GM11168 (cell line): Measurements from ENCODE around the gene TST.

Source experiments
- in situ Hi-C: fragments of 300-500 bp; cut with MboI; formaldehyde crosslinking; loops from one replicate; pipeline ENCODE4 v1.12.0; 2022; ENCODE audit warnings: low sequenced_read_pairs; ENCODE audit not compliant: unreplicated experiment

TST gene

DNA sequence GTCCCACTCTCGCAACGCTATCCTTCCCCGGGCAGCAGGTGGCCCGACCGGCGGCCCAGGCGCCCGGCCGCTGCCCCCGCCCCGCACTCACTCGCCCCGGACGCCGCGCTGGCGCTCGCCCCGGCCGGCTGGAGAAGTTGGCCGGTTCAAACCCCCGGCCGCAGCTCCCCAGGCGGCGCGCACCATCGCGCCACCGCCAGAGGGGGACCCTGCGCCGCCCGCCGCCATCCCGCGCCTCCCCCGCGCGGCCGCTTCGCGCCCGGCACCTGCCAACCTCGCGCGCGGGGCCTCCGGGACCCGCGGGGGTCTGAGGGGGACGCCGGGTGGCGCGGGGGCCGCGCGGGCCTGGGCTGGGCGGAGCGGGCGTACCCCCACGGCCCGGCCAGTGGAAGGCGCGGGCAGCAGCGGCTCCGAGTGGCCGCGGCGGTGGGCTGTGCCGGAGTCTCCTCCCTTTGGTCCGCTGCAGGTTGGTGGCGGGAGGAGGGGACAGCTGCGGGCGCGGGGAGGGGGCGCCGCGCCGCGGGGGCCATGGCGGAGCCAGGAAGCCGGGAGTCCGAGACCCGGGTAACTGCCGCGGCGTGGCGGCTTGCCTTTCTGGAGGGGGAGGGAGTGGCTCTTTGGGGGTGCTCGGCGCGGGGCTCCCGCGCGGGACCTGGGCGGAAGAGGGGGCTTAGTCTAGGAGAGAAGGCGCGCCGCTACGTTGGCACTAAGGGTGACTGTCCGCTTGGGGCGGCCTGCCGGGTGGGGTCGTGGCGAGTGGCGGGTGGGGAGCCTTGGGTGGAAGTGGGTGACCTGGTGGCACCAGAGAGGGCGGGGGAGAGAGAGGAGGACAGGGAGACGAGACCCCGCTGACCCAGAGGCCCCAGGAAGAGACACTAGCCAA lies at the start of gene TST, which contains the start of gene MPST:
Gene TST, minus strand, starts transcription at position 139 of the 883 bp plus-strand sequence. CDS start 715 bp downstream, outside the sequence.
Gene MPST, plus strand, starts transcription at position 434 of the 883 bp plus-strand sequence. Its CDS starts 95 bp downstream, at position 529.
- in situ Hi-C loops = no loop called here

- in situ Hi-C loops = no loop called here
Observed at GRCh38 chr22:37068859-37069258, 49.6 kb upstream of the TST start.

DNA sequence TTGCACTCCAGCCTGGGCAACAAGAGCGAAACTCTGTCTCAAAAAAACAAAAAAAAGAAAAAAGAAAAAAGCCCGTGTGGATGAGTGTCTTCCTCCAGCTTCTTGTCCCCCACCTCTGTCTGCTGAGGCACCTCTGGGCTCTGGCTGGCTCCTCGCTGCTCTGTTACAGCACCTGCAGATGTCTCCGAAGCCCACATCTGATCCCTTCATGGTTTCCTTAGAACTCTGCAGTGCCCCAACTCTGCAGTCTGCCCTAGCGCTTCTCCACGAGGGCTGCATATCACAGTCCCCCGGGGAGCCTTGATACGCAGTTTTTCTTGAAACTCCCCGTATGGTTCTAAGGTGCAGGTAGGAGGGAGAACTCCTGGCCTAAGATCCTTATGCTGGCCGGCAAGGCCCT lies 48.2 kb upstream of the TST start:
- in situ Hi-C loops = no loop called here

GRCh38 chr22:37065961-37066360 lies 46.7 kb upstream of the TST start:
- in situ Hi-C loops = no loop called here

DNA sequence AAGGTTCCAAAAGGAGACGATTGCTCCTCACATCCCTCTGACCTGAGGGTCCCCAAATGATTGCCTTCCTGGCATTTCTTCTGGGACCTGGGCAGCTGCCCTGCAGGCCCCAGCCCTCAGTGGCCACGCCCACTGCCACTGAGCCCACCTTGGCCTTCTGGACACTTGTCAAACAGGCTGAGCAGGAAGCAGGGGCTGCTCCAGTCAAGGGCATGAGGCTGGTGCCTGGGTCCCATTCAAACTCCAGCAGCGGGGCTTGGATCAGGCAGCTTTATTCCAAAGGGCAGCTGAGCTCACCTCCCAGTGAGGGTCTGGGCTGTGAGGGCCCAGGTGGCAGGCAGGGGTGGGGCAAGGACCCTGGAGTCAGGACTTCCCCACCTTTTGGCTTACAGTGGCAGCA lies 45.9 kb upstream of the TST start:
- in situ Hi-C loops = no loop called here

- in situ Hi-C loops = no loop called here
Observed at GRCh38 chr22:37064553-37064952, 45.3 kb upstream of the TST start.

DNA sequence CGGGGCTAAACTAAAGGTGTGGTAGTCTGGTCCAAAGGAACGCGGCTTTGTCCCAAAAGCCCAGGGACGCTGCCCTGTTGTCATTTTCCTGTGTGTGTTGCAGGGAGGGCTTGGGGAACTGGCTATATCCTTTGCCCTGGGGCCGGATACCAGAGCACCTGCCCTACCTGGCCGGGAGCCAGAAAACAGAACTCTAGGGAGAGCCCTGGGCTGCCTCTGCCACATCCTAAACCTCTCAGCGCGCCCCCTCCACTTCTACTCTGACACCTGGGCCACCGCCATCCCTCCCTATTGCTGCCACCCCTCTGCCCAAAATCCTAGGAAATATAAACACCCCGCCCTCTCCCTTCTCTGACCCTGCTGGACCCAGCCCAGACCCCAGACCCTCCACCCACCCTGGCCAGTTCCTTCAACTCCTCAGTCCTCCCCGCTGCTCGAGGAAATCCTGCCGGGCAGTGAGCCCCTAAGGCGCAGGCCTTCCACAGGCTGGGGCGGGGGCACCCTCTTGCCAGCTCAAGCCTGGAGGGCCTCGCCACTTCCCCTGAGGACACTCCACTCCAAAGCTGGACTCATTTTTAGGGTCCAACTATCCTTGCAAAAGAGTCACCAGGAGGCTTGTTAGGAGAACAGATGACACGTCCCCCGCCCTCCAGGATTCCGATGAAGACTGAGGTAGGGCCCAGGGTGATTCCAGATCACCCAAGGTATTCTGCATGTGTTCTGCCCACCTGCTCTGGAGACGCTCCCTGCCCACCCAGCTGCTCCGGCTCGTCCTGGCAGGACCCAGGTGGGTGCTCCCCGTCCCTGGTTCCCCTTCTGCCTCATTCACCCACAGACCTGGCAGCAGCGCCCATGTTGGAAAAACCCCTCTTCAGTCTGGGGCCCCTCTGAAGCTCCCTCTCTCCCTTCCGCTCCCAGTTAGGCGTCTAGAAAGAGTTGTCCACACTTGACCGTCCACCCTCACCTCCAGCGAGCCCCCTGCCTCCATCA lies 44.5 kb upstream of the TST start:
- in situ Hi-C loops = no loop called here

- in situ Hi-C loops = no loop called here
Observed at GRCh38 chr22:37062702-37063381, 43.6 kb upstream of the TST start.

GRCh38 chr22:37062376-37062675 lies 43.1 kb upstream of the TST start:
- in situ Hi-C loops = no loop called here

GRCh38 chr22:37061611-37062375 lies 42.5 kb upstream of the TST start:
- in situ Hi-C loops = no loop called here

GRCh38 chr22:37060801-37061610 lies 41.8 kb upstream of the TST start:
- in situ Hi-C loops = no loop called here

GRCh38 chr22:37059876-37060449 lies 40.7 kb upstream of the TST start:
- in situ Hi-C loops = no loop called here

DNA sequence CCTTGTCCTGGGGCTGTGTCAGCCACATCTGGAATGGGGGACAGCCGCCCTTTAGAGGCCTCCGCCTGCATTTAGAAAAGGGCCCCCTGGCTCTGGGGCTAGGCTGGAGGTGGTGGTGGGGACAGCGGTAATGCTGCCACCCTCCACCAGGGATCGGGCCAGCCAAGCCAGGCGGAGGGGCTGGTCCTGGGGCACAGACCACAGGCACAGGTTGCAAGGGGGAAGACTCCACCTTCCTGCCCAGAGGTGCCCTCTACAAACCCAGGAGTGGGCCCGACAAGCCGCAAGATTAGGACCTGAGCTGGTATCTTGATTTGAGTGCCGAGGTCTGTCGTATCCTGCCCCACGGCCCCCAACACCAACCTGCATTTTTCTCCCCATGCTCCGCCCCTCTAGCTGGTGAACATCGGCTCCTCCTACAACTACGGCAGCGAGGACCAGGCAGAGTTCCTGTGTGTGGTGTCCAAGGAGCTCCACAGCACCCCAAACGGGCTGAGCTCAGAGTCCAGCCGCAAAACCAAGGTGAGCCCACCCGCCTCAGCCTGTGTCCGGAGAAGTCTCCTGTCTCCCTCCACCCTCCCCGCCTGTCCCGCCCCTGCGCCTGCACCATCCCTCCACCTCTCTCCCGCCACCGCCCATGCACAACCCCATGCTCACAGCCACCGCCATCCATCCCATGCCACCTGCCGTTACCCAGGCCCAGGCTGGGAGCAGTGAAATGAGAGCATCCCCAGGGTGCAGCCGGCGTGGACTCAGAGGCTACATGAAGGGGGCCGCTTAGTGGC lies 39.9 kb upstream of the TST start:
- in situ Hi-C loops = no loop called here

- in situ Hi-C loops = no loop called here
Observed at GRCh38 chr22:37057796-37058510, 38.7 kb upstream of the TST start.

DNA sequence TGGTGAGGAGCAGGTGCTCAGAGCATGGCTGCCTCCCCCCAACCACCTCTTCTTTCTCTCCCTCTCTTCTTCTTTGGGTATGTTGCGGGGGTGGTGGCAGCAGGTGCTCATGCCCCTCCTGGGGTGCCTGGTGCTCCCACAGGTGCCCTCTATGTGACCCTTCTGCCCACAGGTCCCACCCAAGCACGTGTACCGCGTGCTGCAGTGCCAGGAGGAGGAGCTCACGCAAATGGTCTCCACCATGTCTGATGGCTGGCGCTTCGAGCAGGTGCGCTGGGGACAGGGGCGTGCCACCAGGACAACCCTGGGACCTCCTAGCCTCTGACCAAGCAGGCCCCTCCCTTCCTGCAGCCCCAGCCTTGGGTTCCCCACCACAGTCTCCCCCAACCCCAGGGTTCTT lies 38.0 kb upstream of the TST start:
- in situ Hi-C loops = no loop called here

- in situ Hi-C loops = no loop called here
Observed at GRCh38 chr22:37056246-37056645, 37.0 kb upstream of the TST start.
